ENCODE results near the gene TSR3. TPM values are rescaled to one million over a fixed set of nuclear protein-coding genes. Genes with fewer than 3 reads are reported as not detected.

Gene TSR3
- total RNA-seq, 4 donors from 2014 or later: 41.6 to 147 (median 65.0) TPM

DNA sequence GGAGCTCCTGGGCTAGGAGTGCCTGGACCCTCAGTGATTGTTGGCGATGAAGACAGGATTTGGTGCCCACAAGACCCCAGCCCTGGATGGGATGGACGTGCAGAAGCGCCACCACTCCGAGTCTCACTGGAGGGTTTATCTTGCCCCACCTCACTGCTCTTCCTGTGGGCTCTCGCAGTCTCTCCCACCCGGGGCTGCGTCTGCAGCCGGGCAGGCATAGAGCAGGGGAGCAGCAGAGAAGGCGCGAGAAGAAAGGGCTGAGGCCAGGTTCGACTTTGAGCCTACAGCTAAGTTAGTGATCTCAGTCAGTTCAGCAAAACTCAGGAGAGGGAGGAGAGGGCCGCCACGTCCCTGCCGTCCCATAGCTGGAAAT lies 35.7 kb downstream of the TSR3 start:
- TF ChIP-seq, protein P1, sequence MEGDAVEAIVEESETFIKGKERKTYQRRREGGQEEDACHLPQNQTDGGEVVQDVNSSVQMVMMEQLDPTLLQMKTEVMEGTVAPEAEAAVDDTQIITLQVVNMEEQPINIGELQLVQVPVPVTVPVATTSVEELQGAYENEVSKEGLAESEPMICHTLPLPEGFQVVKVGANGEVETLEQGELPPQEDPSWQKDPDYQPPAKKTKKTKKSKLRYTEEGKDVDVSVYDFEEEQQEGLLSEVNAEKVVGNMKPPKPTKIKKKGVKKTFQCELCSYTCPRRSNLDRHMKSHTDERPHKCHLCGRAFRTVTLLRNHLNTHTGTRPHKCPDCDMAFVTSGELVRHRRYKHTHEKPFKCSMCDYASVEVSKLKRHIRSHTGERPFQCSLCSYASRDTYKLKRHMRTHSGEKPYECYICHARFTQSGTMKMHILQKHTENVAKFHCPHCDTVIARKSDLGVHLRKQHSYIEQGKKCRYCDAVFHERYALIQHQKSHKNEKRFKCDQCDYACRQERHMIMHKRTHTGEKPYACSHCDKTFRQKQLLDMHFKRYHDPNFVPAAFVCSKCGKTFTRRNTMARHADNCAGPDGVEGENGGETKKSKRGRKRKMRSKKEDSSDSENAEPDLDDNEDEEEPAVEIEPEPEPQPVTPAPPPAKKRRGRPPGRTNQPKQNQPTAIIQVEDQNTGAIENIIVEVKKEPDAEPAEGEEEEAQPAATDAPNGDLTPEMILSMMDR (IDR thresholded peaks at IDR 0.05; ENCODE audit: low read depth): no peak

GRCh38 chr16:1315081-1316032 lies 36.3 kb downstream of the TSR3 start:
- TF ChIP-seq, protein P1 (IDR thresholded peaks at IDR 0.05; ENCODE audit: low read depth): no peak

GRCh38 chr16:1314399-1315068 lies 37.1 kb downstream of the TSR3 start:
- TF ChIP-seq, protein P1 (IDR thresholded peaks at IDR 0.05; ENCODE audit: low read depth): no peak

- TF ChIP-seq, protein P1 (IDR thresholded peaks at IDR 0.05; ENCODE audit: low read depth): no peak
These were observed 37.8 kb downstream of the TSR3 start for GRCh38 chr16:1313721-1314369.

GRCh38 chr16:1312903-1313302 lies 38.8 kb downstream of the TSR3 start:
- TF ChIP-seq, protein P1 (IDR thresholded peaks at IDR 0.05; ENCODE audit: low read depth): no peak

DNA sequence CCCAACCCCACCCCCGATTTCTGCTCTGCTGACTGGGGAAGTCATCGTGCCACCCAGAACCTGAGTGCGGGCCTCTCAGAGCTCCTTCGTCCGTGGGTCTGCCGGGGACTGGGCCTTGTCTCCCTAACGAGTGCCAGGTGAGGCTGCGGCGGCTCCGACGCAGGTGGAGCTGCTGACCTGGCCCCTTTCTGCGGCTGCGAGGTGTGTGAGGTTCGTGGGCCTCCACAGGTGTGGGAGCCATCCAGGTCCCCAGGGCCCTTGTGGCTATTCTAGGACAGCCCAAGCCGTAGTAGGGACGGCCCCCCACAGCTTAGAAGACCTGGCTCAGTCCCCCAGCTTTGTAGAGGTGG lies 39.2 kb downstream of the TSR3 start:
- TF ChIP-seq, protein P1 (IDR thresholded peaks at IDR 0.05; ENCODE audit: low read depth): no peak
